CD8-positive, alpha-beta memory T cell (primary cell): ENCODE measurements around the gene CRTC3. TPM values are rescaled to one million over a fixed set of nuclear protein-coding genes. Genes with fewer than 3 reads are reported as not detected.

ENCODE experiments used
- CTCF ChIA-PET: fragments of 350-600 bp; sonication (Branson Sonifier 250); formaldehyde crosslinking; loops from one replicate; lab custom pipeline; 2021; ENCODE audit warnings: antibody characterized with exemption; lab: Charles Lee
- POLR2A ChIA-PET: fragments of 350-600 bp; sonication (Branson Sonifier 250); formaldehyde crosslinking; loops from one replicate; lab custom pipeline; 2021; ENCODE audit warnings: antibody characterized with exemption; lab: Charles Lee
- DNase-seq, 5 donors: peaks; one replicate each; pipeline versions ENCODE4 v3.0.0 to v3.0.0-alpha.2; 2020 to 2022; ENCODE audit warnings: mixed read lengths in 1 of 5
- H3K27ac ChIP-seq: one replicate; pipeline ENCODE4 v1.7.0; 2013; ENCODE audit warnings: low read depth, mild to moderate bottlenecking, low read length, moderate library complexity
- H3K27me3 ChIP-seq: 2 replicates; pipeline ENCODE4 v1.7.0; 2013; ENCODE audit warnings: low read length, mild to moderate bottlenecking; ENCODE audit not compliant: insufficient read depth, poor library complexity, severe bottlenecking
- H3K36me3 ChIP-seq: 2 replicates; pipeline ENCODE4 v1.7.0; 2013; ENCODE audit warnings: mild to moderate bottlenecking, low read length, moderate library complexity; ENCODE audit not compliant: insufficient read depth
- H3K4me1 ChIP-seq: 2 replicates; pipeline ENCODE4 v1.7.0; 2013; ENCODE audit warnings: mild to moderate bottlenecking, low read length, moderate library complexity; ENCODE audit not compliant: insufficient read depth
- H3K4me3 ChIP-seq: 2 replicates; pipeline ENCODE4 v1.7.0; 2013; ENCODE audit warnings: mild to moderate bottlenecking, low read length
- H3K9me3 ChIP-seq: 2 replicates; pipeline ENCODE4 v1.7.0; 2013; ENCODE audit warnings: mild to moderate bottlenecking, low read length
- H3K27ac Mint-ChIP-seq, 8 donors: one replicate each; pipeline ENCODE4 v1.8.0; 2020 to 2021; ENCODE audit warnings: mixed read lengths in 8 of 8, mild to moderate bottlenecking in 6 of 8, inconsistent platforms in 3 of 8, moderate library complexity in 3 of 8
- H3K27me3 Mint-ChIP-seq, 2 donors: one replicate each; pipeline ENCODE4 v1.8.0; 2020 to 2021; ENCODE audit warnings: mixed read lengths in 2 of 2, mild to moderate bottlenecking in 1 of 2, moderate library complexity in 1 of 2
- H3K36me3 Mint-ChIP-seq, 3 donors: one replicate each; pipeline ENCODE4 v1.8.0; 2020 to 2021; ENCODE audit warnings: mixed read lengths in 3 of 3, inconsistent platforms in 1 of 3, mild to moderate bottlenecking in 1 of 3
- H3K4me1 Mint-ChIP-seq, 3 donors: one replicate each; pipeline ENCODE4 v1.8.0; 2020 to 2021; ENCODE audit warnings: mixed read lengths in 3 of 3, inconsistent platforms in 1 of 3, mild to moderate bottlenecking in 1 of 3
- H3K4me3 Mint-ChIP-seq, 7 donors: one replicate each; pipeline ENCODE4 v1.8.0; 2020 to 2021; ENCODE audit warnings: mixed read lengths in 7 of 7, mild to moderate bottlenecking in 6 of 7, moderate library complexity in 4 of 7, inconsistent platforms in 2 of 7
- H3K9me3 Mint-ChIP-seq, 5 donors: one replicate each; pipeline ENCODE4 v1.8.0; 2020 to 2022; ENCODE audit warnings: mixed read lengths in 5 of 5, mild to moderate bottlenecking in 3 of 5, moderate library complexity in 2 of 5, inconsistent platforms in 1 of 5
- polyA plus RNA-seq: library from polyadenylated mRNA; unstranded; fragments of 300-500 nt; fragmentation: Illumina TruSeq; gene quantifications from one replicate; pipeline ENCODE4 v1.2.3, GENCODE V29; 2021
- total RNA-seq, 2 experiments: library from RNA; stranded (reverse); gene quantifications; one replicate each; pipeline ENCODE4 v1.2.3, GENCODE V29; 2021

The CRTC3 gene
- total and polyA plus RNA-seq, 3 experiments from 2014 or later = 25.5 to 34.2 (median 26.7) TPM

DNA sequence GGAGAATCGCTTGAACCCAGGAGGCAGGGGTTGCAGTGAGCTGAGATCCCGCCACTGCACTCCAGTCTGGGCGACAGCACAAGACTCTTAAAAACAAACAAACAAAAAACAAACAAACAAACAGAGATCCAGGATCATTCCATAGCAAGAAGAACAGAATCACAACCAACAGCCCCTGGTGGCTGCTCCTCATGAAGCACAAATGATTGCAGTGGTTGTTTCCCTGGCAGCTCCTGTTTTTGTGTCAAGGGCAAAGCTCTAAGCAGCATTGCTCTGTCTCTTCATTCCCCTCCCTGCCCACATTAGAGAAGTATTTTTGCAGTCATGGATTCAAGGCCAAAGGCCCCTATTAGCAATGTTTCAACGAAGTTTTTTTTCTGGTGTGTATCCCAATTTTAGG is 161.6 kb downstream of the CRTC3 start:
- H3K4me1 Mint-ChIP-seq = peaks cover 7 to 10% (median 8%) of the 10 kb centered on the region in 3 donors
- peaks cover 0 to 2% of the 10 kb centered on the region in 2 donors for H3K27me3 Mint-ChIP-seq
- no peaks in the 10 kb centered on the region for H3K9me3 ChIP-seq
- H3K4me3 Mint-ChIP-seq = no peak overlapping the region
- H3K9me3 Mint-ChIP-seq = peaks cover 0 to 3% (median 2%) of the 10 kb centered on the region in 5 donors
- H3K4me3 ChIP-seq = no peak overlapping the region
- H3K27ac Mint-ChIP-seq = no peak overlapping the region
- no peak overlapping the region for H3K27ac ChIP-seq
- H3K36me3 ChIP-seq = no peaks in the 10 kb centered on the region
- no peak for DNase-seq
- ChIA-PET POLR2A (no interaction called here), CTCF (interaction anchor here (1.0 kb wide), 1 partner anchor 43 kb away, joined by 4 read pairs; no protein-coding TSS in a partner anchor)
- no peaks in the 10 kb centered on the region for H3K27me3 ChIP-seq
- H3K4me1 ChIP-seq = peaks cover 8% of the 10 kb centered on the region
- peaks cover 0 to 3% (median 0%) of the 10 kb centered on the region in 3 donors for H3K36me3 Mint-ChIP-seq

DNA sequence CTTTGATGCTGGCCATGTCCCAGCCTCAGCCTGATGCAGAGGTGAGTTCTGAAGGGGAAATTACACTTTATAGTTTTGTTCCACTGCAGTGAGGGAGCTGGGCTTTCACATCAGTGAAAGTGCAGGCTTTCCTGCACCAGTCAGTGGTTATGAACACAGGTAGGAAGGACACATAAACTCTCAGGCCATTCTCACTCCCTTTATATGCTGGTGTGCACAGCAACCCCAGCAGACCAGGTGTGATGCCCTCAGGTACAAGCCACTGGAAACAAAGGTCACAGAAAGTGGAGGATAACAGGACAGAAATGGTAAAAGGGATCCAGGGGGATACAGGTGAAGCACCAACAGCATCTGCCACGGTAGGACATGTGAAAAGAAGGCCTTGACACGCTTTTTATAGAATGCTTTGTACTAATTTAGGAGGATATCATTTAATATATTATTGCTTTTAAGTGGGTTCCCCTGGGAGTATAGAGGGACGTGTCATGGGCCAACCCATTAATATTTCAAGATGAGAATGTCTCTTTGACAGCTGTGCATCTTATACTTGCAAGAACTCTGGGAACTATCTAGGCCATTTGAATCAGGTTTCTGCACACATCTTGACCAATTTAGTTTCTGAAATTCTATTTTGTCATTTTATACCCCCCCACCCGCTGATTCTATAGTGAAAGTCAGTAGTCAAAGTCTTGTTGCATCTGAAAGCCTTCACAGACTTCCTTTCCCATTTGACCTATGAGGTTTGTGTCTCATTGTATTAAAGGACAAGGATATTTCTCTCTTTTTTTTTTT is 162.5 kb downstream of the CRTC3 start:
- Mint-ChIP-seq H3K4me1 (peaks cover 0 to 2% (median 0%) of the 10 kb centered on the region in 3 donors), H3K27me3 (peaks cover 0 to 2% of the 10 kb centered on the region in 2 donors), H3K27ac (no peak overlapping the region), H3K4me3 (no peak overlapping the region), H3K36me3 (peaks cover 0 to 3% (median 0%) of the 10 kb centered on the region in 3 donors), H3K9me3 (peaks cover 0 to 3% (median 2%) of the 10 kb centered on the region in 5 donors)
- POLR2A ChIA-PET = interaction anchor here (0.7 kb wide), 1 partner anchor 162 kb away, joined by 5 read pairs; no protein-coding TSS in a partner anchor
- no peaks in the 10 kb centered on the region for H3K36me3 ChIP-seq
- CTCF ChIA-PET = interaction anchor here (0.8 to 0.9 kb wide), 2 partner anchors 44 to 214 kb away, joined by 3 to 5 read pairs; no protein-coding TSS in a partner anchor
- no peak overlapping the region for H3K27ac ChIP-seq
- no peaks in the 10 kb centered on the region for H3K27me3 ChIP-seq
- peaks cover under 1% of the 10 kb centered on the region for H3K4me1 ChIP-seq
- H3K9me3 ChIP-seq = no peaks in the 10 kb centered on the region
- no peak for DNase-seq
- no peak overlapping the region for H3K4me3 ChIP-seq

Other genes starting within 250 kb of the CRTC3 start
- under 1 TPM; 0.50 to 0.64 TPM for gene ZNF774, start 177.6 kb upstream of the CRTC3 start, total RNA-seq
- not detected for gene ZNF774, start 177.6 kb upstream of the CRTC3 start, polyA plus RNA-seq
- gene IQGAP1, start 141.7 kb upstream of the CRTC3 start, total RNA-seq = 100 to 1,000 TPM; 173 to 176 TPM
- gene IQGAP1, start 141.7 kb upstream of the CRTC3 start, polyA plus RNA-seq = 151 TPM
- 10 to 100 TPM; 37.0 to 37.6 TPM for gene BLM, start 187.4 kb downstream of the CRTC3 start, total RNA-seq
- gene BLM, start 187.4 kb downstream of the CRTC3 start, polyA plus RNA-seq = 5.8 TPM